HG03064 (cell line): ENCODE measurements around the gene MYH16.
"Not testable (repeated sequence)": the region's sequence is repeated elsewhere in the genome, so short reads cannot be mapped to it uniquely, and the experiment has no call there.

Experiments used
- ATAC-seq: cut with Tn5 transposase; IDR thresholded peaks from one replicate; pipeline ENCODE4 v1.9.1; 2021; ENCODE audit warnings: low read depth; ENCODE audit not compliant: unreplicated experiment

The MYH16 gene

GRCh38 chr7:99296471-99296870, 23.8 kb downstream of the MYH16 start:
- no peak for ATAC-seq

DNA sequence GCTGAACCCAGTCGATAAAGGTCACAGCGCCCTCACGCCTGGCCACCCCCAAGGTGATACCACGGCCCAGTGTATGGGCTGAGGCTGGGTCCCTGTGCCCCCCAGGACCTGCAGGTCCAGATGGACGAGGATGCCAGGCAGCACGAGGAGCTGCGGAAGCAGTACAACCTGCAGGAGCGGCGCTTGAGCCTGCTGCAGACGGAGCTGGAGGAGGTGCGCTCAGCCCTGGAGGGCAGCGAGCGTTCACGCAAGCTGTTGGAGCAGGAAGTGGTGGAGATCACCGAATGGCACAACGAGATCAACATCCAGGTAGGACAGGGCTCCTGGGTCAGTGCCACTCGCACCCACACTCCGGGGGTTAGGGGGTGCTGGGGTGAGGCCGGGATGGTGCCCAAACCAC, 28.9 kb downstream of the MYH16 start:
- no peak for ATAC-seq

- no peak for ATAC-seq
Observed at GRCh38 chr7:99305473-99306260, 33.0 kb downstream of the MYH16 start.

DNA sequence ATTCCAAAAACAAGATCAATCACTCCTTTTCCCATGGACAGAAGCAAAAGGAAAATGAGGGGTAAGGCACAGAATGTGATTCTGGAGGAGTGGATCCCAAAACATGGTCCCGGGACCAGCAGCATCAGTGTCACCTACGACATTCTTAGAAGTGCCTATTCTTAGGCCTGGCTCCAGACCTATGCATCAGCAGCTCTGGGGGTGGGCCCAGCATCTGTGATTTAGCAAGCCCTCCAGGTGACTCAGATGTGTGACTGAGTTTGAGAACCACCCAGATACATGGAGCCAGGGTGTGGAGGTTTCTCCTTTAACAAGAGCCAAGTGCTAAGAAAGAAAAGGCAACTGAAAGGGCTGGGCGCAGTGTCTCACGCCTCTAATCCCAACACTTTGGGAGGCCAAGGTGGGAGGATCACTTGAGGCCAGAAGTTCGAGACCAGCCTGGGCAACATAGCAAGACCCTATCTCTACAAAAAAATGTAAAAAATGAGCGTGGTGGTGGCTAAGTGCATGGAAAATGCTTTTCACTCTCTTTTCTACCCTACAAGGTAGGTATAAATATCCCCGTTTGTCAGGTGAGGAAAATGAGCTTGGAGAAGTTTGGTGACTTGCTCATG, 35.9 kb downstream of the MYH16 start:
- ATAC-seq: no peak

- no peak for ATAC-seq
Observed at GRCh38 chr7:99309111-99309510, 36.5 kb downstream of the MYH16 start.

DNA sequence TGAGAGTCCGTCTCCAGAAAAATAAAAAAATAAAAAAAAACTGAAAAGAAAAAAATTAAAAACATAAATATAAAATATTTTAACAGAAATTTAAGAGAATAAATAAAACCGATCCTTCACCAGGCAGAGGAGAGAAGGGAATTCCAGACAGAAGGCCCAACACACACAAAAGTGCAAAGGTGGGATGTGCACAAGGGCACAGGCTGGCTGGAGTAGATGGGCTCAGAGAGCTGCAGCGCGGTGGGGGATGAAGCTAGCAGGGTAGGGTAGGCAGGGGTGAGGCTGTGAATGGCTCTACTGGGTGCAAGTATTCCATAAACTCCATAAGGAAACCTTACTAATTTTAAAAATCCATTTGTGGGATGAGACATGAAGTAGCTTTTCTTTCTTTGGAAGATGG, 37.4 kb downstream of the MYH16 start:
- no peak for ATAC-seq

GRCh38 chr7:99311702-99312101, 39.1 kb downstream of the MYH16 start:
- ATAC-seq: no peak

DNA sequence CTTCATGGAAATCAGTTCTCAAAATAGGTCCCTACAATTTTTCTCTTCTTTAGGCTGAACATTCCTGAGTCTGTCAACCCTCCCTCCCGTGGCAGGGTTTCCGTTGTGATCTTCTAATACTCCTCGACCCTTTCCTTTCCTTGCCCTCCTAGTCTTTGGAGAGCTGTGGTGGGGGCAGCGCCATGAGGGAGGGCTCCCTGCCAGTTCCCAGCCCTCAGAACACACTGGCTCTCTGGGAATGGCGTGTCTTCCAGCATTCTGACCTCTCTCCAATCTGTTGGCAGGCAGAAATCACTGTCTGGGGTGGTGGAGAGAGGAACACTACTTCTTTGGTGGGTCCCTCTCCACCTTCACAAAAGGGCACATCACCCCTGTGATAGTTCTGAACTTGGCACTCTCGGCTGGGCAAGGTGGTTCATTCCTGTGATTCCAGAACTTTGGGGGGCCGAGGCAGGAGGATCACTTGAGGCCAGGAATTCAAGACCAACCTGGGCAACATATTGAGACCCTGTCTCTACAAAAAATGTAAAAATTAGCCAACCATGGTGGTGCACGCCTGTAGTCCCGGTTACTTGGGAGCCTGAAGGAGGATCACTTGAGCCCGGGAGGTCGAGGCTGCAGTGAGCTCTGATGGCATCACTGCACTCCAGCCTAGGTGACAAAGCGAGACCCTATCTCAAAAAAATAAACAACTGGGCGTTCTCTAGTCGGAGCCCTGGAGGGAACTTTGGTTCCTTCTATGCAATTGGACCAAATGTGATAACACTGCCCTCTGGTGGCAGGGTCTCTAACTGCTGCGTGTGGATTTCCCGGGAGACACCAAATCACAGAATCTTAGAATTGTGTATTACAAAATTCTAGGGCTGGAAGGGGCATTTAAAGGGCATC, 39.9 kb downstream of the MYH16 start:
- ATAC-seq: no peak

GRCh38 chr7:99313204-99313573, 40.5 kb downstream of the MYH16 start:
- ATAC-seq: no peak

- no peak for ATAC-seq
Observed at GRCh38 chr7:99314504-99314903, 41.9 kb downstream of the MYH16 start.

GRCh38 chr7:99320371-99320770, 47.7 kb downstream of the MYH16 start:
- ATAC-seq: no peak

DNA sequence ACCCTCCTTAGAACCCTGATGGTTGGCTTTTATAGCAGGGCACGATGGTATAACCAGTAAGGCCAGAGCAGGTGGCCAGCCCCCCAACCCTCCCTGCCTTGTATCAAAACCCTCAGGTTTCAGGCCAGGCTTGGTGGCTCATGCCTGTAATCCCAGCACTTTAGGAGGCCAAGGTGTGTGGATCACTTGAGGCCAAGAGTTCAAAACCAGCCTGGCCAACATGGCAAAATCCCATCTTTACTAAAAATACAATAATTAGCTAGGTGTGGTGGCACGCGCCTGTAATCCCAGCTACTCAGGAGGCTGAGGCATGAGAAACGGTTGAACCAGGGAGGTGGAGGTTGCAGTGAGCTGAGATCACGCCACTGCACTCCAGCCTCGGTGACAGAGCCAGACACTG, 50.0 kb downstream of the MYH16 start:
- not testable (repeated sequence) for ATAC-seq

GRCh38 chr7:99324559-99324958, 51.9 kb downstream of the MYH16 start:
- no peak for ATAC-seq

DNA sequence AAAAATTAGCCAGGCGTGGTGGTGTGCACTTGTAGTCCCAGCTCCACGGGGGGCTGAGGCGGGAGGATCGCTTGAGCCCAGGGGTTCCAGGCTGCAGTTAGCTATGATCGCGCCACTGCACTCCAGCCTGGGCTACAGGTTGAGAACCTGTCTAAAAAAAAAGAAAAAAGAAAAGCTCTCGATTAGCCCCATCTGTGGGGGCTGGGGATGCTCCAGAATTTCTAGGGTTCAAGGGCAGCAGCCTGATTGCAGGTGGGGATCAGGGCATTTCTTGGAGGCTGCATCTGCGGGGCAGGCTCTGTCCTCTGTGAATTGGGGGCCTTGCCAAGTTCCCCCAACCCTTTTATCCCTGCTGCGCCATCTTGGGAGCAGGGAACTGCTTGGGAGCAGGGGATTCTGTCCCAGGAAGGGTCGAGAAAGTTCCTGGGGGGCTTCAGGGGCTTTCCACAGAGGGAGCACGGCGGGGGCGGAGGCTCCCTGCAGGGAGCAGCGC, 52.4 kb downstream of the MYH16 start:
- ATAC-seq: no peak

DNA sequence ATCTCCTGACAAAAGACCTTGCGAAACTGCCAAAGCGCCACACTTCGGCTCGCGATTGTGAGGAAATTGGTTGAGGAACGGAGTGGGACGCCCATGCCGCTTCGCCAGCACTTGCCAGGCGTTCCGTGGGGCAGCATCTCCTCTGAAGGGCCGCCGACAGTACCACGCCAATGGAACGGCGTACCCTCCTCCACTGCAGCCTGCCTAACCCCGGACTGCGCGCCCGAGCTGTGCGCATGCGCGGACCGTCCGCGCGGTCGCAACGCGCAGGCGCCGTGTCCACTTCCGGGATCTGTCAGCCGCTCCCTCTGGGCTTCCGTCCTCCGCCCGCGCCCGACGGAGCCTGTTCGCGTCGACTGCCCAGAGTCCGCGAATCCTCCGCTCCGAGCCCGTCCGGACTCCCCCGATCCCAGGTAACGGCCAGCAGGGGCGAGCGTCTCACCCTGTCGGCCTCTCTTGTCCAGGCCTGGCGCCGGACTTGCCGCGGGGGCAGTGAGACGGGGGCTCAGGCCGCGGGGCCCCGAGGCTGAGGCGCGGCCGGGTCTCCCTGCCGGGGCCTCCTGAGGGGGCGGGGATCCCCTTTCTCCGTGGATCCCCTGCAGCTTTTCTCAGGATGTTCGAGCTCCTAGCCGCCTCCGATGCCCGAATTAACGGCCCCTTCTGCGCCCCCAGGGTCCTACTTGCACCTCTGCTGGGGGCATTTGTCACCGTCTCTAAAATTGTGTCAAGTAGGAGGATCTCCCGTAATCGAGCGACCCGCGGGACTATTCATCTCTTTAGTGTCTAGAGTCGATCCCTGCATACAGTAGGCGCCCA, 53.2 kb downstream of the MYH16 start, which contains the start of gene ARPC1A:
TSS of gene ARPC1A (plus strand) at position 307 of the 816 bp plus-strand sequence. CDS start 7,456 bp downstream, outside the sequence.
- ATAC-seq: peak; percentile 80

DNA sequence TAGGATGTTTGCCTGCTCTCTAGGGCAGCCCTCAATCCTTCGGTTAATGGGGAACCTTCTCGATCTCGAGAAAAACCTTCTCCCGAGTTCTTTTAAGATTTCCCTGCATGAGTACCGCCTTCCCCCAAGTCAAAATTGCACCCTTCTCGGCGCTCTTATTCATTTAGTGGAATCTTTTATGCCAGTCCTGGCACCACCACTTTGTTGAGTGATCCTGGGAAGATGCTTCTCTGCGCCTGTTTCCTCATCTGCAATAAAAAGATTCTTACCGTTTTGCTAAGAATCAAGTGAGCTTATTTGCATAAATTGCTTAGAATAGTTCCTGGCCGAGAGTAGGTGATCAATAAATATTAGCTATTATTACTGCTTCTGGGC, 53.8 kb downstream of the MYH16 start:
- no peak for ATAC-seq

- ATAC-seq: not testable (repeated sequence)
Observed at GRCh38 chr7:99330314-99330961, 57.8 kb downstream of the MYH16 start.

DNA sequence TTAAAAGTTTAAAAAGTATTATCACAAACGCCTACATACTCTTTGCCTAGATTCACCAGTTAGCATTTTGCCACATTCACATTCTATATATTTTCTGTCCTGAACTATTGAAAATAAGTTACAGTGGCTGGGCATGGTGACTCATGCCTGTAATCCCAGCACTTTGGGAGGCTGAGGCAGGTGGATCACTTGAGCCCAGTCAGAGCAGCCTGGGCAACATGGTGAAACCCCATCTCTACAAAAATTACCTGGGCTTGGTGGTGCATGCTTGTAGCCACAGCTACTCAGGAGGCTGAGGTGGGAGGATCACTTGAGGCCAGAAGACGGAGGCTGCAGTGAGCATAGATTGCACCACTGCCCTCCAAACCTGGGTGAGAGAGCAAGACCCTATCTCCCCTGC, 58.4 kb downstream of the MYH16 start:
- ATAC-seq: no peak

GRCh38 chr7:99339595-99339994, 67.0 kb downstream of the MYH16 start:
- ATAC-seq: no peak

DNA sequence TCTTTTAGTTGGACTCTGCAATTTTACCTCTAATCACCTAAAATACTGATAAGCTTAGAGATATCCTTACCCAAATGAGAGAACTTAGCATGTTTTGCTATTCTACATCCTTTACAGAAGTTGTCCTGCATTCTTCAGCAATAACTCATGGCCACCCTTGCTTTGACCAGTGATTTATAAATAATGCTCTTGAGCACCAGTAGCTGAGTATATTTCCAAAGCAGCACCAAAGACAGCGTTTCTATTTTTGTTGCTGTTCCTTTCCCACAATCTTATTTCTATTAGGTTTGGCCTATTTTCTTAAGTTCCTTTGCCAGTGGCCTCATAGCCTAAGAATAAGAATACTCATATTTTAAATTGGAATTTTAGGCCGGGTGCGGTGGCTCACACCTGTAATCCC, 68.0 kb downstream of the MYH16 start:
- ATAC-seq: no peak
